ENCODE results near the gene TRNT1. TPM values are rescaled to one million over a fixed set of nuclear protein-coding genes. Genes with fewer than 3 reads are reported as not detected.

TRNT1 gene
- total RNA-seq, 4 donors from 2014 or later = 10.8 to 20.3 (median 14.0) TPM

GRCh38 chr3:3117651-3118050 lies 9.1 kb upstream of the TRNT1 start:
- no peaks in the 10 kb centered on the region for H3K27me3 ChIP-seq
- no peaks in the 10 kb centered on the region for H3K36me3 ChIP-seq
- no peaks in the 10 kb centered on the region for H3K9me3 ChIP-seq
- H3K27ac ChIP-seq (replicated peaks in 1 of 4) = no peak overlapping the region
- TF ChIP-seq EP300 (IDR thresholded peaks at IDR 0.05) (no peak), CTCF (IDR thresholded peaks at IDR 0.05) (no peak), POLR2AphosphoS5 (IDR thresholded peaks at IDR 0.05) (no peak), POLR2A (IDR thresholded peaks at IDR 0.05; ENCODE audit: low read depth) (no peak)
- intact Hi-C loops (cut with DNase I) = no loop called here
- H3K4me1 ChIP-seq = no peaks in the 10 kb centered on the region
- H3K4me3 ChIP-seq = no peak overlapping the region
- no peak for DNase-seq (ENCODE audit: extremely low spot score)
- 94% methylated on average over 2 of the region's 2 CpGs for WGBS

GRCh38 chr3:3119393-3119851 lies 7.3 kb upstream of the TRNT1 start:
- no peaks in the 10 kb centered on the region for H3K4me1 ChIP-seq
- 68% methylated on average over 4 of the region's 4 CpGs for WGBS
- intact Hi-C loops (cut with DNase I) = no loop called here
- no peaks in the 10 kb centered on the region for H3K9me3 ChIP-seq
- no peaks in the 10 kb centered on the region for H3K27me3 ChIP-seq
- no peak overlapping the region for H3K27ac ChIP-seq (replicated peaks in 1 of 4)
- H3K36me3 ChIP-seq = no peaks in the 10 kb centered on the region
- TF ChIP-seq POLR2A (IDR thresholded peaks at IDR 0.05; ENCODE audit: low read depth) (no peak), EP300 (IDR thresholded peaks at IDR 0.05) (no peak), CTCF (IDR thresholded peaks at IDR 0.05) (no peak), POLR2AphosphoS5 (IDR thresholded peaks at IDR 0.05) (no peak)
- H3K4me3 ChIP-seq = no peak overlapping the region
- DNase-seq (ENCODE audit: extremely low spot score) = no peak

GRCh38 chr3:3125977-3126376 lies 763 bp upstream of the TRNT1 start:
- no peaks in the 10 kb centered on the region for H3K27me3 ChIP-seq
- peaks cover 9 to 23% (median 20%) of the 10 kb centered on the region in 4 donors for H3K36me3 ChIP-seq
- no peak for DNase-seq (ENCODE audit: extremely low spot score)
- no peak for TF ChIP-seq POLR2A (IDR thresholded peaks at IDR 0.05; ENCODE audit: low read depth)
- no peak for TF ChIP-seq EP300 (IDR thresholded peaks at IDR 0.05)
- no peak for TF ChIP-seq CTCF (IDR thresholded peaks at IDR 0.05)
- no peak for TF ChIP-seq POLR2AphosphoS5 (IDR thresholded peaks at IDR 0.05)
- H3K4me3 ChIP-seq = peak overlapping the region; percentile 86 to 92 (median 90)
- 90% methylated on average over 24 of the region's 24 CpGs for WGBS
- H3K9me3 ChIP-seq = no peaks in the 10 kb centered on the region
- H3K4me1 ChIP-seq = peaks cover 18 to 36% (median 25%) of the 10 kb centered on the region in 4 donors
- H3K27ac ChIP-seq (replicated peaks in 1 of 4) = peak overlapping the region; percentile 86 to 97 (median 90)
- intact Hi-C loops (cut with DNase I) = no loop called here

GRCh38 chr3:3127432-3128010 lies 781 bp downstream of the TRNT1 start:
- H3K4me1 ChIP-seq = peaks cover 18 to 36% (median 25%) of the 10 kb centered on the region in 4 donors
- no peaks in the 10 kb centered on the region for H3K27me3 ChIP-seq
- intact Hi-C loops (cut with DNase I) = no loop called here
- peak overlapping the region; percentile 86 to 92 (median 90) for H3K4me3 ChIP-seq
- H3K27ac ChIP-seq (replicated peaks in 1 of 4) = peak overlapping the region; percentile 86 to 97 (median 90)
- H3K9me3 ChIP-seq = no peaks in the 10 kb centered on the region
- TF ChIP-seq CTCF (IDR thresholded peaks at IDR 0.05) = no peak
- TF ChIP-seq POLR2A (IDR thresholded peaks at IDR 0.05; ENCODE audit: low read depth) = no peak
- TF ChIP-seq EP300 (IDR thresholded peaks at IDR 0.05) = no peak
- no peak for TF ChIP-seq POLR2AphosphoS5 (IDR thresholded peaks at IDR 0.05)
- WGBS = 37% methylated on average over 20 of the region's 20 CpGs
- DNase-seq (ENCODE audit: extremely low spot score) = no peak
- H3K36me3 ChIP-seq = peaks cover 12 to 28% (median 24%) of the 10 kb centered on the region in 4 donors
